ENCODE data around the gene FBXW11.
"Not testable (repeated sequence)": the region's sequence is repeated elsewhere in the genome, so short reads cannot be mapped to it uniquely, and the experiment has no call there.

Gene FBXW11

GRCh38 chr5:171946000-171946781 lies 60.2 kb downstream of the FBXW11 start:
- no peak for DNase-seq (ENCODE audit: low read depth)
- H3K4me3 ChIP-seq (ENCODE audit: low read depth, low read length) = no peak overlapping the region

GRCh38 chr5:171945476-171945875 lies 61.0 kb downstream of the FBXW11 start:
- no peak for DNase-seq (ENCODE audit: low read depth)
- H3K4me3 ChIP-seq (ENCODE audit: low read depth, low read length) = no peak overlapping the region

More at GRCh38 chr5:171946000-171946781, 60.2 kb downstream of the FBXW11 start:
- no peak for TF ChIP-seq CTCF (IDR thresholded peaks at IDR 0.05; ENCODE audit: control insufficient read depth, extremely low read depth, insufficient read depth)

GRCh38 chr5:171945066-171945465 lies 61.4 kb downstream of the FBXW11 start:
- no peak overlapping the region for H3K4me3 ChIP-seq (ENCODE audit: low read depth, low read length)
- no peak for TF ChIP-seq CTCF (IDR thresholded peaks at IDR 0.05; ENCODE audit: control insufficient read depth, extremely low read depth, insufficient read depth)
- no peak for DNase-seq (ENCODE audit: low read depth)

More at GRCh38 chr5:171945476-171945875, 61.0 kb downstream of the FBXW11 start:
- no peak for TF ChIP-seq CTCF (IDR thresholded peaks at IDR 0.05; ENCODE audit: control insufficient read depth, extremely low read depth, insufficient read depth)

- not testable (repeated sequence) for DNase-seq (ENCODE audit: low read depth)
Observed at GRCh38 chr5:171942112-171942516, 64.3 kb downstream of the FBXW11 start.

GRCh38 chr5:171941675-171942074 lies 64.8 kb downstream of the FBXW11 start:
- H3K4me3 ChIP-seq (ENCODE audit: low read depth, low read length); DNase-seq (ENCODE audit: low read depth): not testable (repeated sequence)

More at GRCh38 chr5:171942112-171942516, 64.3 kb downstream of the FBXW11 start:
- H3K4me3 ChIP-seq (ENCODE audit: low read depth, low read length) = not testable (repeated sequence)

GRCh38 chr5:171941275-171941674 lies 65.2 kb downstream of the FBXW11 start:
- not testable (repeated sequence) for DNase-seq (ENCODE audit: low read depth); H3K4me3 ChIP-seq (ENCODE audit: low read depth, low read length)

- no peak for TF ChIP-seq CTCF (IDR thresholded peaks at IDR 0.05; ENCODE audit: control insufficient read depth, extremely low read depth, insufficient read depth)
- no peak for DNase-seq (ENCODE audit: low read depth)
- H3K4me3 ChIP-seq (ENCODE audit: low read depth, low read length) = no peak overlapping the region
Observed at GRCh38 chr5:171939951-171940350, 66.5 kb downstream of the FBXW11 start.

- TF ChIP-seq CTCF (IDR thresholded peaks at IDR 0.05; ENCODE audit: control insufficient read depth, extremely low read depth, insufficient read depth) = no peak
- no peak for DNase-seq (ENCODE audit: low read depth)
Observed at GRCh38 chr5:171938358-171938757, 68.1 kb downstream of the FBXW11 start.

More at GRCh38 chr5:171938358-171938757, 68.1 kb downstream of the FBXW11 start:
- H3K4me3 ChIP-seq (ENCODE audit: low read depth, low read length) = no peak overlapping the region

All from LNCaP clone FGC (cell line).